Spinal cord (tissue), 10 donors: ENCODE data around the gene SLITRK3. TPM values are rescaled to one million over a fixed set of nuclear protein-coding genes. Genes with fewer than 3 reads are reported as not detected.
A peak's percentile ranks its signal among the peaks of the same experiment; 100 is the strongest.

Source experiments
- DNase-seq, 6 donors: peaks; one replicate each; pipeline versions ENCODE4 v3.0.0 to v3.0.0-alpha.2; 2013 to 2015; ENCODE audit warnings: low spot score in 6 of 6, low read depth in 4 of 6
- H3K27ac ChIP-seq: one replicate; pipeline ENCODE4 v1.5.1; 2013; ENCODE audit warnings: low read depth, low read length, control low read depth
- H3K27me3 ChIP-seq: one replicate; pipeline ENCODE4 v1.6.1; 2013; ENCODE audit warnings: low read length; ENCODE audit not compliant: control insufficient read depth, insufficient read depth
- H3K36me3 ChIP-seq: one replicate; pipeline ENCODE4 v1.6.1; 2013; ENCODE audit warnings: low read length; ENCODE audit not compliant: control insufficient read depth, insufficient read depth
- H3K4me1 ChIP-seq: one replicate; pipeline ENCODE4 v1.6.1; 2013; ENCODE audit warnings: low read length; ENCODE audit not compliant: control insufficient read depth, insufficient read depth
- H3K4me3 ChIP-seq: one replicate; pipeline ENCODE4 v1.5.1; 2013; ENCODE audit warnings: low read depth, low read length, control low read depth
- H3K9me3 ChIP-seq: one replicate; pipeline ENCODE4 v1.6.1; 2013; ENCODE audit warnings: low read length; ENCODE audit not compliant: control insufficient read depth, insufficient read depth
- WGBS: methylation state at CpG from one replicate; pipeline ENCODE4 v1.1.5; 2013; ENCODE audit warnings: missing lambda C conversion rate; ENCODE audit not compliant: insufficient coverage; 5-methylcytosine and 5-hydroxymethylcytosine counted together
- polyA plus RNA-seq, 2 donors: library from polyadenylated mRNA; unstranded; fragments of 120-200 nt; gene quantifications; one replicate each; pipeline ENCODE4 v1.2.1, GENCODE V29; 2013; ENCODE audit not compliant: insufficient read length in 2 of 2
- total RNA-seq, 2 donors: library from RNA; depleted of rRNA in 1 of 2; stranded (reverse); fragments of 120-200 nt in 1 of 2; fragments of >200 nt in 1 of 2; gene quantifications; one replicate each; pipeline versions ENCODE4 v1.2.3 to v1.2.4, GENCODE V29; 2013 to 2014
- donor health status: healthy.

SLITRK3 gene
- total and polyA plus RNA-seq, 4 donors, result 4.7 to 28.6 (median 20.6) TPM

DNA sequence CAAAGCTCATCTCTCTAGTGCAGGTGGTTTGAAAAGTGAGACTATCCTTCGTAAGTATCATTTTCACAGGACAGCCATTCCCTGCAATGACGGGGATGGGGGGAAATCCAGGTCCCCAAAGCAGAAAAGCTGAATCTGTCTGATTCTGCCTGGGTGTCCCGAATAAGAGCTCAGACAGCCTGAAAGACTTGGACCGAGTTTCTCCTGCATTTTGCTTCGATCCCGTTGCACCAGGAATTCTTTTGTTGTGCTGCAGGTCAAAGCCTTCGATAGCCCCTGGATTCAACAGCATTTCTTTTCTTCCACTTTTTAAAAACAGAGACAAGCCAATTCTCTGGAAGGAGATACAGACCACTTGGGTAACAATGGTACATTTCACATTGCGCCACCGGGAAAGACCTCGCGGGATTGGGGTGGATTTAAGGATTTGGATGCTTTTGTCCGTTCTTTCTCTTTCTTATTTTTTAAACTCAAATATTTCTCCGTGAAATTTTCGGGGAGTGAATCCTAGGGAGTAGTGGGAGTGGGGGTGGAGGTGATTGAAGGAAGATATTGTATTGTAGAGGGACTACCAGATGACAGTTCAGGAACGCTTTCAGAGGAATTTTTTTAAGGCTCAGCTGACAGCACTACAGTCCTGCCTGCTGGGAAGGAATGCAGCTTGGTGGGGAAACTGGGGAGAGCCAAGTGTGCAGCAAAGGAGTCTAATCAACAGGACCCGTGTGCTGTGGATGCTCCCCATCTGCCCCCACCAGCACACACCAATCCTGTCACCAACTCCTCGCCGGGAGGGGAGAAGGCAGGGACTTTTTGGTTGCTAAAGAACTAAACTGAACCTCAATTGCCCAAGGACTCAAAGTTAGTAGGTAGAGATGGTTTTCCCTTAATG, 2.6 kb downstream of the SLITRK3 start:
- peak overlapping the region; percentile 87 for H3K27ac ChIP-seq
- peak in 3 of 6 donors; percentile 54 to 83 (median 73) for DNase-seq

DNA sequence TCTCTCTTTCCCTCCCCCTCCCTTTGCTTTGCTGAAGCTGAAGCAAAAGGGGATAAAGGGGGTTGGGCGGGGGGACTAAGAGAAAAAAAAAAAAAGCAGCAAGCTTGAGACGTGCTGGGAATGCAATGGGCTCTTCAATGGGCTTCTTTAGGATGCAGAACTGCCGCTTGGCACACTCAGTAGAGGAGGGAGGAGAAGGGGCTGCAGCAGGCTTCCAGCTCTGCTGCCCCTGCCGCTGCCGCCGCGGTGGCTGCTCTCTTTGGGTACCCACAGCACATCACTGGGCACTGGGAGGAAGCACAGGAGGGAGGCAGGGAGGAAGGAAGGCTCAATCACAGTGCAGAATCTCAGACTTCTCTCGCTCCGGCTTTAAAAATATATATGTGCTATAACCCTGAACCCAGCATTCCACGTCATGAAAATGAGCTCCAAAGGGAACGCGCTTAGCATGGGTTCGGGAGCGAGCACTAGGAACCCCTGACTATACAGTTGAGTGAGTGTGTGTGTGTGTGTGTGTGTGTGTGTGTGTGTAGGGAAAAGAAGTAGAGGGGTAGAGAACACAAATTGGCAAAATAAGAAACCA, 3.5 kb downstream of the SLITRK3 start:
- Histone ChIP-seq H3K27me3 (peaks cover 25% of the 10 kb centered on the region), H3K4me3 (peak overlapping the region; percentile 70), H3K36me3 (peaks cover 10% of the 10 kb centered on the region), H3K27ac (peak overlapping the region; percentile 87), H3K9me3 (no peaks in the 10 kb centered on the region), H3K4me1 (peaks cover 11% of the 10 kb centered on the region)
- DNase-seq, result peak in 5 of 6 donors; percentile 73 to 96 (median 79)
- 0% methylated on average over 11 of the region's 14 CpGs for WGBS

More for the DNA sequence above, 2.6 kb downstream of the SLITRK3 start:
- H3K4me3 ChIP-seq, result peak overlapping the region; percentile 70
- WGBS, result 0% methylated on average over 10 of the region's 18 CpGs
- H3K4me1 ChIP-seq, result peaks cover 9% of the 10 kb centered on the region
- H3K27me3 ChIP-seq, result peaks cover 25% of the 10 kb centered on the region
- H3K36me3 ChIP-seq, result peaks cover 4% of the 10 kb centered on the region
- H3K9me3 ChIP-seq, result no peaks in the 10 kb centered on the region

DNA sequence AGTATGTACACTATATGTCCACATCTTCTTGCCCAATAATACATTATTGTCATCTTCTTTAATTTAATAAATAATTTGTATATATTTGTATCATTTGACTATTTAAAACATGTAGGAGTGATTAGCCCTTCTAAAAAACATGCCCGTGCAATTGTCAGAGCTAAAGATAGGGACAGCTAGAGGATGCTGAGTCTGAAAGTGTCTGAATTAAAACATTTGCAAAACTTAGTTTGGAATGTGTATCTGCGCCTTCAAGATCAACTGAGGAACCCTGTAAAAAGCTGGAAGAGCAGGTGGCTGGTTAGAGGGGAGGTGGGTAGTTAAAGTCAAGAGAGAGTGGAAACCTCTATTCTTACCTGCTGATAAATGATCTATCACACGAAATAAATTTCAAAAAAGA, 4.7 kb downstream of the SLITRK3 start:
- peaks cover 11% of the 10 kb centered on the region for H3K4me1 ChIP-seq
- 13% methylated on average over 1 of the region's 3 CpGs for WGBS
- no peaks in the 10 kb centered on the region for H3K9me3 ChIP-seq
- H3K4me3 ChIP-seq, result peak overlapping the region; percentile 70
- no peak overlapping the region for H3K27ac ChIP-seq
- H3K27me3 ChIP-seq, result peaks cover 21% of the 10 kb centered on the region
- peak in 2 of 6 donors; percentile 11 to 58 for DNase-seq
- H3K36me3 ChIP-seq, result peaks cover 10% of the 10 kb centered on the region

DNA sequence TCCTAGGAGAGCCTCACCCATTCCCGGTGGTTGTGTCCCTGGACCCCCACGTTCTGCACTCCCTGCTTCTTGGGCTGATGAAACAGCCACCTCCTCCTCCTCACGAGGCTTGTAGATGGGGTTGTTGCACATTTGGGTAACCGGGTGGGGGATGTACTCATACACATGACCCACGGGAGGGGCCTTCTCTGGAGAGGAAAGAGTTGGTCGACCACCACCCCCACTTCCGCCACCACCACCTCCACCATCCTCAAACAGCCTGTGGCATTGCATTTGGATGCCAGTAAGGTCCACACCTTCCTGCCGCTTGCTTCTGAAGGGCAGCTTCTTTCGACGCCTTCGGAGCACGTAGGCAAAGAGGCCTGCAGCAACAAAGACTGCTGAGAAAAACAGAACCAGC, 7.7 kb downstream of the SLITRK3 start:
- H3K36me3 ChIP-seq, result peaks cover 10% of the 10 kb centered on the region
- no peak overlapping the region for H3K4me3 ChIP-seq
- H3K27me3 ChIP-seq, result peaks cover 4% of the 10 kb centered on the region
- peaks cover 2% of the 10 kb centered on the region for H3K4me1 ChIP-seq
- no peaks in the 10 kb centered on the region for H3K9me3 ChIP-seq
- WGBS, result 94% methylated on average over 7 of the region's 12 CpGs
- H3K27ac ChIP-seq, result no peak overlapping the region
- DNase-seq, result no peak

DNA sequence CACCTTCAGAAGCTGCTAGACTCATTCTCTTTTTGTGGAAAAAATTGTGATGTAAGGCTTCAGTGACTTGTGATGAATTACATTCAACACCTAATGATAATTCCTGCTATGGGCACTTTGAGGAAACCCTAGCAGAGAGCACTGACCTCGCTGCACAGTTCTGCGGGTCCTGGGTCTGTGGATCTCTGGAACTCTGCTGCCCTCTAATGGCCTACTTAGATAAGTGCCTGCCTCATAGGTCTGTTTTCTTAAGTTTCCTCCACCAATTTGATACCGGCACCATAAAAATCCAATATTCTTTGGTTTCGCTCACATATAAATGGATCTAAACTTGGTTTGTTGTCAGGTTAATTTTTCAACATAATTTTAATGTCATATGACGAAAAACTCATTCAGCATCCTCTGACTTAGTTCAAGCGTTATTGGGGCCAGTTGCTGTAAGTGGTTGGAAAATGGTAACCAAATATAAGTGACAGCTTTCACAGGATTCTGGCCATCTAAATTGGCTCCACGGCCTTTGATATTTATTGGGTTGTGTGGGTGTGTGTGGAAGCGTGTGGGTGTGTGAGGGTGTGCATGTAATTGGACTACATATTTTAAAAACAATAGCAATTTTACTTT, 10.4 kb downstream of the SLITRK3 start:
- DNase-seq, result peak in 3 of 6 donors; percentile 67 to 95 (median 87)
- peaks cover 10% of the 10 kb centered on the region for H3K36me3 ChIP-seq
- 32% methylated on average over 3 of the region's 8 CpGs for WGBS
- no peak overlapping the region for H3K27ac ChIP-seq
- peaks cover 2% of the 10 kb centered on the region for H3K4me1 ChIP-seq
- no peaks in the 10 kb centered on the region for H3K27me3 ChIP-seq
- no peak overlapping the region for H3K4me3 ChIP-seq
- H3K9me3 ChIP-seq, result no peaks in the 10 kb centered on the region

DNA sequence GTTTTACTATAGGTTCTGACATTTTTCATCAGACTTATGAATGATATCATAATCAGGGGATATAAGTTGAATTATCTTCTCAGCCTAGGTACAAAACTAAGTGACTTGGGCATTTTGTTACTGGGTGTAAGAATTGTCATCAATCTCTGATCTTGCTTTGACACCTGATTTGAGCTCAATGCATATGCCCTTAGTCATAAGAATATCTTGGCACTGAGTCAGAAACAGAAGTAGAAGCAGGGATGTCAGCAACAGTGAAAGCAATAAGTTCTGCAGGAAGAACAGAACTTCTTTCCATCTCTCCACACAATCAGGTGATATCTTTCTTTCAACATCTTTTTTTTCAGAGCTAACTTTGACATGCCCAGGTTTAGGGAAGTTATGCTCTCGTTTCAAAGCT, 14.6 kb downstream of the SLITRK3 start:
- Histone ChIP-seq H3K27me3 (no peaks in the 10 kb centered on the region), H3K9me3 (no peaks in the 10 kb centered on the region), H3K27ac (no peak overlapping the region), H3K4me1 (no peaks in the 10 kb centered on the region), H3K4me3 (no peak overlapping the region), H3K36me3 (no peaks in the 10 kb centered on the region)
- no CpG with 5 or more reads among the region's 1 CpG for WGBS
- no peak for DNase-seq

DNA sequence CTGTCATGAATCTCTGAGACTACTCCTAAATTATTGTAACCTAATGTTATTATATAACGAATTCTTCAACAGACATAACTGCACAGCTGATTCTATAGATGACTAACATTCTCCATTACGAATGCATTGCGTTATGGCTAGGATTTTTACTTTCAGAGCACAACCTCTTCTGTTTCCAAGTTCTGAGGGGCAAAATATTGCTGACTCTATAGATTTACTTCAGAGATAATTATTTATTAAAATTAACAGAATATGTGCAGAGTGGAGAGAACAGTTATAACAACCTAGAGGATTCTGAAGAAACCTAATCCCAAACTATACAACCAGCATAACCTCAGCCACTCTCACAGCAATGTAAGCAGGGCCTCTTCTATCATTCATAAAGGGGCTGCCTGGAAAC, 25.9 kb downstream of the SLITRK3 start:
- no CpG with 5 or more reads among the region's 3 CpGs for WGBS
- Histone ChIP-seq H3K4me1 (no peaks in the 10 kb centered on the region), H3K4me3 (no peak overlapping the region), H3K9me3 (no peaks in the 10 kb centered on the region), H3K27me3 (no peaks in the 10 kb centered on the region), H3K36me3 (no peaks in the 10 kb centered on the region), H3K27ac (no peak overlapping the region)
- no peak for DNase-seq

DNA sequence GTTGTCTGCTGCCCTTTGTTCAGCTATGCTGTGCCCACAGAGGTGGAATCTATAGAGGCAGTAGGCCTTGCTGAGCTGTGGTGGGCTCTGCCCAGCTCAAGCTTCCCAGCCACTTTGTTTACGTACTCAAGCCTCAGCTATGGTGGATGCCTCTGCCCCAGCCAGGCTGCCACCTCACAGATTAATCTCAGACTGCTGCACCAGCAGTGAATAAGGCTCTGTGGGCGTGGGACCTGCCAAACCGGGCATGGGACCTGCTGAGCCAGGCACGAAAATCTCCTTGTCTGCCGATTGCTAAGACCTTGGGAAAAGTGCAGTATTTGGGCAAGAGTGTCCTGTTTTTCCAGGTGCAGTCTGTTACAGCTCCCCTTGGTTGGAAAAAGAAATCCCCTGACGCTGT, 26.8 kb downstream of the SLITRK3 start:
- no peak overlapping the region for H3K27ac ChIP-seq
- H3K27me3 ChIP-seq, result no peaks in the 10 kb centered on the region
- 92% methylated on average over 6 of the region's 6 CpGs for WGBS
- H3K4me3 ChIP-seq, result no peak overlapping the region
- H3K4me1 ChIP-seq, result no peaks in the 10 kb centered on the region
- no peaks in the 10 kb centered on the region for H3K9me3 ChIP-seq
- no peak for DNase-seq
- no peaks in the 10 kb centered on the region for H3K36me3 ChIP-seq

DNA sequence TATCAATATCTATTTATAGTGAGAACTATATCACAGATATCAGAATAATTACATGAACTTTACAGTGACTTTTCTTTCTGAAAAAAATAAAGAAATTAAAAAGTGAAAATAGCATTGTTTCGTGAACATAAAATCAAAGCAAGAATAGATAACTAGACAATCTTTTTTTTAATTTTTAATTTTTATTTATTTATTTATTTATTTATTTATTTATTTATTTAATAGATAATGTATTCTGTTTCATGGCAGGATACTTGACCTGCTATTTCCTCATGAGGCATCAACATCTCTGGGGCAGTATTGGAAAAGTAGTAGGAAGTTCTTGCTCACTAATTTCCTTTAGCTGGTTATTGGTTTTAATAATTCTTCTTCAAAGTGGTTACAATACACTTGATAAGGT, 33.3 kb downstream of the SLITRK3 start:
- Histone ChIP-seq H3K36me3 (no peaks in the 10 kb centered on the region), H3K9me3 (no peaks in the 10 kb centered on the region), H3K27ac (no peak overlapping the region), H3K4me3 (no peak overlapping the region), H3K4me1 (no peaks in the 10 kb centered on the region), H3K27me3 (no peaks in the 10 kb centered on the region)
- WGBS, result no CpG with 5 or more reads among the region's 1 CpG
- no peak for DNase-seq
